Lung microvascular endothelial cell (primary cell): Measurements from ENCODE around the gene DYNC2LI1. TPM values are rescaled to one million over a fixed set of nuclear protein-coding genes. Genes with fewer than 3 reads are reported as not detected.
A peak's percentile ranks its signal among the peaks of the same experiment; 100 is the strongest.

Experiments
- DNase-seq, 2 donors: peaks; one replicate each; pipeline versions ENCODE4 v3.0.0 to v3.0.0-alpha.2; 2010; ENCODE audit warnings: low read depth in 2 of 2
- total RNA-seq: library from RNA; depleted of rRNA; stranded (reverse); fragments of >200 nt; gene quantifications from 2 replicates; pipeline ENCODE4 v1.2.1, GENCODE V29; 2014

The DYNC2LI1 gene
- total RNA-seq, 1 donor from 2014 or later = 6.5 TPM

- DNase-seq = no peak
Measured at GRCh38 chr2:43812947-43813346, 39.1 kb downstream of the DYNC2LI1 start.

DNA sequence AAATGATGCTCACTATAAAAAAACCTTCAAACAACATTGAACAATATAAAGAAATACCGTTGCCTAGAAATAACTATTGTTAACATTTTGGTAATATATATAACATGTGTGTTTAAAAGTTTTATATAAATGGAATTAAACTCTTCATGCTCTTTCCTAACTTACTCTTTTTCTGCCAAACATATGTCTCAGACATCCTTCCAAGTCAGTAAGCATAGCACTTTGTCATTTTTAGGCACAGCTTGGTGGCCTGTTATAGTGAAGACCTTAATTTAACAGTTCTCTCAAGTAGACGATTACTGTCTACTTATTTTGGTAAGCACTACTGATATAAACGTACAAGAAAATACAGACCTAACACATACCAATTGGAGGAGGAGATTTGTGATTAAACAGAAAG, 40.9 kb downstream of the DYNC2LI1 start:
- DNase-seq = no peak

DNA sequence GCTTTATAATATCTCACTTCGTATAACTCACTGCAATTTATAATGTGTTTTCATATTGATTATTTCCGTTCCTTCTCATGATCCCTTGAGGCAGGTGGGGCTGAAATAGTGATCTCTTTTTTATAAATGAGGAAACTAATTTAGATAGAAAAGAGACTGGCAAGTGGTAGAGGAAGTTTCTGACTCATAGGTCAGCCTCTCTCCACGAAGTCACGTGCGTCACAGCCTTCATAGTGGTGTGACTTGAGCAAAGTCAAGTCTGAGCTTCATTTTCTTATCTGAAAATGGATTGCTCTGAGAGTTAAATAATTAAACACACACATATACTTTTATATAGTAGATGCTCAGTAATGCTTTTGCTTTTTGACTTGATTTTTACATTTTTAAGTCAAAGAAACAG, 44.9 kb downstream of the DYNC2LI1 start:
- peak; percentile 11 to 84 for DNase-seq

- DNase-seq = no peak
Measured at GRCh38 chr2:43819491-43820163, 45.8 kb downstream of the DYNC2LI1 start.

DNA sequence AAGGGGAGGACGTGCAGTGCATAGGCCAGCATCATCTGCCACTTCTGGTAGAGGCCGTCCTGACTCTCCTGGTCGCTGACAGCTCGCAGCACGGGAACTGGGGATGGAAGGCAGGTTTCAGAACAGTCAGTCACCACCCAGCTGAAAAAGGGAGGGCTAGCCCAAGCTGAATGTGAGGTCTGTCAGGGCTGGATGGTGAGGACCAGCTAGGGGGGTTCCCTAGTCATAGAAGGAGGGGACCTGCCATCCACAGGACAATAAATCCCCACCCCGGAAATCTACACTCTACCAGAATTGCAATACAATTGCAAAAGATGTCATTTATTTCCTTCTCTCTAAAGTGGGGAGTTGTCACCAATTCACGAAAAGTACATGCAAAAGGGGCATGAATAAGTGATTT, 49.0 kb downstream of the DYNC2LI1 start:
- DNase-seq = no peak

GRCh38 chr2:43823751-43824150, 49.9 kb downstream of the DYNC2LI1 start:
- DNase-seq = no peak

GRCh38 chr2:43824512-43824911, 50.7 kb downstream of the DYNC2LI1 start:
- DNase-seq = no peak

DNA sequence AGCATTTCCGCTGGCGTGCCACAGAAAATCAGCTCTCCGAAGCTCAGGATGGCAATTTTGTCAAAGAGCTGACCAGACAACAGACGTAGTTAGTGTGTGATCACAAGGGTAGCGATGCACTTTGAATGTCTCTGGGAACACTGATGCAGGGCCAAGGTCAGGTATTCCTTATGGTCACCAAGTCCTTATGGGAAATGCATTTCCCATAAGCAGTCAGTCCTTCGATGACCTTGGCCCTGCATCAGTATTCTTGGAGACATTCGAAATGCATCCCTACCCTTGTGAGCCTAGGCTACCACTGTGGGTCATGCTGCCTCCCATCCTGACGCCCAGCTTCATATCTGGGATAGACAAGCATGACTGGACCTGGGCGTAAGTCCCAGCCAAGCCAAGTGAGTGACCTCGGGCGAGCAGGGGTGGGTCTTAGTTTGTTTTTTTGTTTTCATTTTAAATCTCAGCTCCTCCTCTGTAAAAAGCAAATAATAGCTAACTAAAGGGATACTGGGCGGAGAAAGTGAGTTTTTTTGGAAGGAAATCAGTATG, 51.2 kb downstream of the DYNC2LI1 start:
- no peak for DNase-seq

- no peak for DNase-seq
Measured at GRCh38 chr2:43825841-43826240, 52.0 kb downstream of the DYNC2LI1 start.

DNA sequence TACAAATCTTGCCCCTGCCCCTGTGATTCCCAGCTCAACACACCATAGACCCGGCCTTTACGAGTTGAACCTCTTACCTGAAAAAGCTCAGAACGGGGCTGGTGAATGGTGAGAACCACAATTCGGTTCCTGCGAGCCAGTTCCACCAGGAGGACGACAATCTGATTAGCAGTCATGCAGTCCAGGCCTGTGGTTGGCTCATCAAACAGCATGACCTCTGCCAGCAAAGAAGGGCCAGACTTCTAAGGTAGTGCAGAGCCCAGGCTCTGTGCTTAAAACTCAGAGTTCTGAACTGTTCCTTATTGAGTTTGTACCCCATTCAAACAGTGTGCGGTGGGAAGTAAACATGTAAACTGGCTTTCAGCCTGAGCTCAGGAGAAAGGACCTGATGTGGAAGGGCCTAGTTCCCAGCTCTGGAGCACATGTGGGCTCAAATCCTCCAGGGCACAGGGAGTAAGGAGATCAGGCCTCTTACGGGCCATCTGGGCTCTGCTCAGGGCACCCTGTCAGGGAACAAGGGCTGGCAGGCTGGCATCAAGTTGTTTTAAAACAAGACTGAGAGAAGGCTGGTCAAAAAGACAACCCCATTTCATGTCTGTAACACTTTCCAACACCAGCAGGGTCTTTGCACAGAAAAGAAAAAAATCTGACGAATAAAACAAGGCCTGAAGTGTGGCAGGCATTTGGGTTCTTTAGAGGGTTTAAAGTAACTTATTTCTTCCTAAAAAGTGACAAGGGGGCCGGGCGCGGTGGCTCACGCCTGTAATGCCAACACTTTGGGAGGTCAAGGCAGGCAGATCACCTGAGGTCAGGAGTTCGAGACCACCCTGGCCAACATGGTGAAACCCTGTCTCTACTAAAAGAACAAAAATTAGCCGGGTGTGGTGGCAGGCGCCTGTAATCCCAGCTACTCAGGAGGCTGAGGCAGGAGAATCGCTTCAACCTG, 52.7 kb downstream of the DYNC2LI1 start:
- DNase-seq = no peak

DNA sequence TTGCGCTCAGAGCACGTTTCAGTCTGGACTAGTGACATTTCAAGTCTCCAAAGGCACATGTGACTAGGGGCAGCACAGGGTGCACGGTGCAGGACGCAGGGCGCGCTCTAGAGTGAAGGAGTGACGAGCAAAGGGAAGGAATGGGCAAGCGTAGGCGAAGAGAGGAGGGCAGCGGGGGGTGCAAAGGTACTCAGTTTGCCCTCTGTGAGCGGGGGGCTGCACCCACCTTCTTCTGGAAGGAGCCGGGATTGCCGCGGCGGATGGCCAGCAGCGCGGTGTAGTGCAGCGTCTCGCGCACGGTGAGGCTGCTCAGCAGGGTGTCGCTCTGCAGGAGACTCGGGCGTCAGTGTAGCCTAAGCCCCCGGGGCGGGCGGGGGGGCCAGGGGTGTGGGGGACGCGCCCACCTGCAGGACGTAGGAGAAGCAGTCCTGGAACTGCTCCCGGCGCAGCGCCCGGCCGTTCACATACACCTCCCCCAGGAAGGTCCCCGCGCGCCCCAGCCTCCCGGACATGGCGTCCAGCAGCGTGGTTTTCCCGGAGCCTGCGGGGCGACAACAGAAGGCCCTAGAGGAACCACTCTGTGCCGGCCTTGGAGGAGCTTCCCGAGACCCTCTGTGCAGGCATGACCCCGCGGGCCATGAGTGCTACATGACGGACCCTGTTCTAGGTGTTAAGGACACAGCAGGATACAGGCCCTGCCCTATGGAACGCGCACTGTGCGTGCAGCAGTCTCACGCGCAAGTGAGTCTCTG, 57.9 kb downstream of the DYNC2LI1 start:
- DNase-seq = no peak

- no peak for DNase-seq
Measured at GRCh38 chr2:43832457-43832856, 58.6 kb downstream of the DYNC2LI1 start.

DNA sequence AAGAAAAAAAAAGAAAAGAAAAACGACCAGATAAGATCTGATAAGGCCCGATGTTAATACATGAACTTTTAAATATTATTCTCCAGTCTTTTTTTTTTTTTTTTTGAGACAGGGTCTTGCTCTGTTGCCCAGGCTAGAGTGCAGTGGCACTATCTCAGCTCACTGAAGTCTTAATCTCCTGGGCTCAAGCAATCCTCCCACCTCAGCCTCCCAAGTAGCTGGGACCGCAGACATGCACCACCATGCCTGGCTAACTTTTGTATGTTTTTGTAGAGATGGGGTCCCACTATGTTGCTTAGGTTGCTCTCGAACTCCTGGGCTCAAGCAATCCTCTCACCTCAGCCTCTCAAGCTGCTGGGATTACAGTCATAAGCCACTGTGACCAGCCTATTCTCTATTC, 63.2 kb downstream of the DYNC2LI1 start:
- no peak for DNase-seq

DNA sequence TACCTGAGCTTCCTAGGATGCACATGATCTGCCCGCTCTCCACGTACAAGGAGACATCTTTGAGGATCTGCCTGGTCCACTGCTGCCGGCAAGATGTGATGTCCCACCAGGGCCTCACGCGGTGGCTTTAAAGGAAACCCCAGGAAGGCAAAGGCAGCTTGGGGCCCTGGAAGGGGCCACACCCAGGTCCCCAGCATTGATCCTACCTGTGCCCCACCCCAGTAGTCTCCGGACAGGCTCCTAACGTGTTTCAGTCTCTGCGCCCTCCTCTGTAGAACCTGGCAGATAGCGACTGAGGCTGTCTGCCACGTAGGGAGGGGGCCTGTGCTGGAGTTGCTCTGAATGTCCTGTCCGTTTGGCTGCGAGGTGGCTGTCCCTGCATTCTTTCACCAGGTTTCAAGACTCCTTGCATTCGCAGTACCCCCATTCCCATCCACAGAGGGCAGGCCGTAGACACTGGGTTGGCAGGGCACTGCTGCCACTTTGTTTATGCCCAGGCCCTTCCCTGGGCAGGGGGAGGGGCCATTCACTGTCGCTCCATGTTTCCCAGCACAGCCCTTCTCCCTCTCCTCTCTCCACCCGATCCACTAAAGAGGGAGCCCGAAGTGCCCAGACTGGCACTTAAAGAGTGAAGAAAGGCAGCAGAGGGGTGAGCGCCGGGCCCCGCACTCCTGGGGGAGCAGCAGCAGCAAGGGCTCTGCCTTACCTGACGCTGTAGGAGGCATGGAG, 64.2 kb downstream of the DYNC2LI1 start:
- no peak for DNase-seq

DNA sequence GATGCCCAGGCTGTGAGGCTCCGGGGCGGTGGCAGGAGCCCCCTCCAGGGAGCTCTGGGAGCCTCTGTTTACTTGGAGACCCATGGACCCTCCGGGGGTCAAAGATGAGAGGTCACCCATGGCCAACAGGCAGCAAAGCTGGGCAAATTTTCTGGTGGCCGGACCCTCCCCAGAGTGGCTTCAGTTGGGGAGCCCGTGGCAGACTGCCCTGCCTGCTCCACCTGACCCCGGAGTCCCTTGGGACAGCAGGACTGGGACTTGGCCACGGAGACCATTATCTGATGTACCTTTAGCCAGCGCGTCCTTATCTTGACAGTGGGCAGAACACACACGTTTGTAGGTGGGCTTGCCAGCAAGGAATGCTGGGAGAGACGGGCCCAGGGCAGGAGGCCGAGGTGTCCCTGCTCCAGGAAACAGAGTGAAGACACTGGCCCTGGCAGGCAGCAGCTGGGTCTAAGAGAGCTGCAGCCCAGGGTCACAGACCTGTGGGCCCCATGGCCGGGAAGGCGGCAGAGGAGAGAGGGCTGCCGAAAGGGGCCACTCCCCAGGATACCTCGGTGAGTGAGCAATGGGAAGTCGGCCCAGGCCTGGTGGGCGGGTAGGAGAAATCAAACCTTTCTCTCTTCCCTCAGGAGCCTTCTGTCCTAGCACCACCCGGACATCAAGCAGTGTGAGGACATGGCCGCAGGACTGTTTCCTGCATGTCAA, 64.9 kb downstream of the DYNC2LI1 start, which contains the start of the genes ABCG5 and ABCG8:
TSS of gene ABCG5 (minus strand) at position 280 of the 708 bp plus-strand sequence. CDS start at position 120, 160 bp downstream.
TSS of gene ABCG8 (plus strand) at position 412 of the 708 bp plus-strand sequence. CDS start at position 495, 83 bp downstream.
- DNase-seq = no peak

- no peak for DNase-seq
Measured at GRCh38 chr2:43839776-43840564, 66.1 kb downstream of the DYNC2LI1 start.

DNA sequence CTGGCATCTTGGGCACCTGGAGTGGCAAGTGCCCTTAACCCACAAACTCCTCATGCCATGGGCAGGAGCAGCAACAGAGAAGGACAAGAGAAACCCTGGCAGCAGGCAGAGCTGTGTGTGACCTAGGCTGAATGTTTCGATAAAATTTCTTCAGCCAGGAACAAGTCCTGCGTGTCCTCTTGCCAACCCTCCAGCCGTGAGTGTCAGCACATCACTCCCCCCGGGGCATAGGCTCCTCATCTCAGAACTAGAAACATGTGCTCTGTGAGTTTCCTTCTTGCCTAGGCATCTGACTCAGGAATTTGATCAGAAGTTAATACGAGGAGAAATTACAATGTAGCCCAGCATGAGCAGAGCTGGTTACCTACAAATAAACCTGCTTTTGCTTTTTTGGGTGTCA, 67.1 kb downstream of the DYNC2LI1 start:
- no peak for DNase-seq

GRCh38 chr2:43841949-43842865, 68.4 kb downstream of the DYNC2LI1 start:
- no peak for DNase-seq
